GM08714 (cell line): ENCODE data around the gene PRMT5.

Source experiments
- H3K4me3 ChIP-seq: fragments of 200-500 bp; sonication (Bioruptor generic); 2 replicates; pipeline ENCODE4 v1.5.1; 2014; ENCODE audit warnings: mild to moderate bottlenecking, low read length, inconsistent platforms
- ZNF274 ChIP-seq: IDR thresholded peaks from 2 replicates; pipeline ENCODE4 v1.6.1; 2012; ENCODE audit warnings: mild to moderate bottlenecking, low read depth, low read length

PRMT5 gene

DNA sequence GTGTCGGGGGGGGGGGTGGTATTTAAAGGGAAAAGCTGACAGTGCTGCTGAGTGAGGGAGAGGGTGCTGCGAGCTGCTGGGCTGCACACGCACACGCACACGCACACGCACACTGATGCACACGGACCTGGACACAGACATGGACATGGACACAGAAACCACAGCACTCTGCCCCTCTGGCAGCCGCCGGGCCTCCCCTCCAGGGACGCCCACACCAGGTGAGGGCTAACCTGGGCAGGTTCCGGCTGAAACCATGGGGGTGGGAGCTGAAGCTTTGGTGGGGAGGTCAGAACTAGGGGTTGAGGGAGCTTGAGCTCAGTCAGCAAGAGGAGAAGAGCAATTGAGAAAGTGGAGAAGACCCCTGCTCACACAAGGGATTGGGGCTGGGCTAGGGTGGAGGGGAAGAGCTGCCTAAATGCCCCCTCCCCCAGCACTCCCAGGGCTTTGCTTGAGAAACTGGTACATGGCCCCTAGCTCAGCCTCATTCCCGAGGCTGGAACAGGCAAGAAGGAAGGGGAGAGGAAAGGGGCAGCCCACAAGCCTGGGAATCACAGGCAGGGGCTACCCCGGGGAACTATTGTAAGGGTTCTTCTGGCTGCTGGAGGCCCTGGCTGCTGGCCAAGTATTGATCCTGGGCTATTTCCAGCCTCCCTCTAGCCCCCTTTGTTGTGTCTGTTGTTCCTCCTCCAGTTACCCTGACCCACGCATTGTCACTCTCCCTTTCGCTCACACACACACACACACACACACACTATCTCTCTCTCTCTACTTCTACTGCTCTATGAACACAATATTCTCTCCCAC, 45.8 kb downstream of the PRMT5 start, which contains the start of gene REM2:
REM2 (plus strand) TSS at position 50 of the 804 bp plus-strand sequence; CDS start at position 116, 66 bp downstream.
- no peak for TF ChIP-seq ZNF274
- no peak within 1 kb of the TSS for H3K4me3 ChIP-seq

GRCh38 chr14:22882529-22883172, 46.5 kb downstream of the PRMT5 start:
- no peak overlapping the region for H3K4me3 ChIP-seq
- no peak for TF ChIP-seq ZNF274

GRCh38 chr14:22882064-22882463, 47.1 kb downstream of the PRMT5 start:
- no peak overlapping the region for H3K4me3 ChIP-seq
- TF ChIP-seq ZNF274: no peak

GRCh38 chr14:22878271-22879246, 50.6 kb downstream of the PRMT5 start:
- no peak for TF ChIP-seq ZNF274
- H3K4me3 ChIP-seq: no peak overlapping the region

DNA sequence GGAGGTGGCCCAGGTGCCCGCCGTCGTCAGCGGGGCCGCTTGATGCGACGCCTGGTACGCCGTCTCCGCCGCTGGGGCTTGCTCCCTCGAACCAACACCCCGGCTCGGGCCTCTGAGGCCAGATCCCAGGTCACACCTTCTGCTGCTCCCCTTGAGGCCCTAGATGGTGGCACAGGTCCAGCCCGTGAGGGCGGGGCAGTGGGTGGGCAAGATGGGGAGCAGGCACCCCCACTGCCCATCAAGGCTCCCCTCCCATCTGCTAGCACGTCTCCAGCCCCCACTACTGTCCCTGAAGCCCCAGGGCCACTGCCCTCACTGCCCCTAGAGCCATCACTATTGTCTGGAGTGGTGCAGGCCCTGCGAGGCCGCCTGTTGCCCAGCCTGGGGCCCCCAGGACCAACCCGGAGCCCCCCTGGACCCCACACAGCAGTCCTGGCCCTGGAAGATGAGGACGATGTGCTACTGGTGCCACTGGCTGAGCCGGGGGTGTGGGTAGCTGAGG, 52.1 kb downstream of the PRMT5 start:
- H3K4me3 ChIP-seq: no peak overlapping the region
- no peak for TF ChIP-seq ZNF274

- H3K4me3 ChIP-seq: no peak overlapping the region
- TF ChIP-seq ZNF274: no peak
Measured at GRCh38 chr14:22875748-22876319, 53.3 kb downstream of the PRMT5 start.

DNA sequence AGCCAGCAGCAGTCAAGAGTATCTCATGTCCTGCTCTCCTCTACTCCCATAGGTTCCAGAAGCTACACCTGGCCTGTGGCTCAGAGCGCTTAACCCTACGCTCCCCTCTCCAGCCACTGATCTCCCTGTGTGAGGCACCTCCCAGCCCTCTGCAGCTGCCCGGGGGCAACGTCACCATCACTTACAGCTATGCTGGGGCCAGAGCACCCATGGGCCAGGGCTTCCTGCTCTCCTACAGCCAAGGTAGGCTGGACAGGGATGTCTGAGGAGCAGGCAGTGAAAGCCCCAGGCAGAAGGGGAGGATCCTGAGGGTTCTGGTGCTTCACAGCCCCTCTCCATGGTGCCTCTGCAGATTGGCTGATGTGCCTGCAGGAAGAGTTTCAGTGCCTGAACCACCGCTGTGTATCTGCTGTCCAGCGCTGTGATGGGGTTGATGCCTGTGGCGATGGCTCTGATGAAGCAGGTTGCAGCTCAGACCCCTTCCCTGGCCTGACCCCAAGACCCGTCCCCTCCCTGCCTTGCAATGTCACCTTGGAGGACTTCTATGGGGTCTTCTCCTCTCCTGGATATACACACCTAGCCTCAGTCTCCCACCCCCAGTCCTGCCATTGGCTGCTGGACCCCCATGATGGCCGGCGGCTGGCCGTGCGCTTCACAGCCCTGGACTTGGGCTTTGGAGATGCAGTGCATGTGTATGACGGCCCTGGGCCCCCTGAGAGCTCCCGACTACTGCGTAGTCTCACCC, 54.0 kb downstream of the PRMT5 start:
- H3K4me3 ChIP-seq: no peak overlapping the region
- TF ChIP-seq ZNF274: no peak

DNA sequence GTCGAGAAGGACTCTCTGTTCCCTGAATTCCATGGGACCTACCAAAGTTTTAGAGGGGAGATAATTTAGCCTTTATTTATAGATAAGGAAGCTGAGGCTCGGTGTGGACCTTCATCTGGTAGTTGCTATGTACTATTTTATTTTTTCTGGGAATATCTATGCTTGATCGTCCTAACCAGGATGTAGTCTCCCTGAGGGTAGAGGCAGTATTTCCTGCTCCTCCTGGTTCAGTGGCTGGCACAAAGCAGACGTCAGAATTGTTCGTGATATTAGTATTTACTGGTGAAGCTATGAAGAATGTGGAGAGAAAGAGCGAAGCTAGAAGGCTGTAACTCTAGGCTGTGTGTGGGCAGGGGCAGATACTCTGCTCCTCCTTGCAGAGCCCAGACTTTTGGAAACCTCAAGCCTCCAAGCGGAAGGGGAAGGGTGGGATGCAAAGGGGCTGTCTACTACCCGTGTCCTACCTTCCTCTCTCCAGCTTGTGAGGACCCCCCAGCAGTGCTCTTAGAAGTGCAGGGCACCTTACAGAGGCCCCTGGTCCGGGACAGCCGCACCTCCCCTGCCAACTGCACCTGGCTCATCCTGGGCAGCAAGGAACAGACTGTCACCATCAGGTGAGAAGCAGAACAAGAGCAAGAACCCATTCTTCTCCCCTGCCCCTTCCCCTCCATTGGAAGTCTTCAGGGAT, 56.2 kb downstream of the PRMT5 start:
- no peak for TF ChIP-seq ZNF274
- H3K4me3 ChIP-seq: peak overlapping the region; percentile 87

- peak overlapping the region; percentile 87 for H3K4me3 ChIP-seq
- no peak for TF ChIP-seq ZNF274
Measured at GRCh38 chr14:22872033-22872832, 56.9 kb downstream of the PRMT5 start.

DNA sequence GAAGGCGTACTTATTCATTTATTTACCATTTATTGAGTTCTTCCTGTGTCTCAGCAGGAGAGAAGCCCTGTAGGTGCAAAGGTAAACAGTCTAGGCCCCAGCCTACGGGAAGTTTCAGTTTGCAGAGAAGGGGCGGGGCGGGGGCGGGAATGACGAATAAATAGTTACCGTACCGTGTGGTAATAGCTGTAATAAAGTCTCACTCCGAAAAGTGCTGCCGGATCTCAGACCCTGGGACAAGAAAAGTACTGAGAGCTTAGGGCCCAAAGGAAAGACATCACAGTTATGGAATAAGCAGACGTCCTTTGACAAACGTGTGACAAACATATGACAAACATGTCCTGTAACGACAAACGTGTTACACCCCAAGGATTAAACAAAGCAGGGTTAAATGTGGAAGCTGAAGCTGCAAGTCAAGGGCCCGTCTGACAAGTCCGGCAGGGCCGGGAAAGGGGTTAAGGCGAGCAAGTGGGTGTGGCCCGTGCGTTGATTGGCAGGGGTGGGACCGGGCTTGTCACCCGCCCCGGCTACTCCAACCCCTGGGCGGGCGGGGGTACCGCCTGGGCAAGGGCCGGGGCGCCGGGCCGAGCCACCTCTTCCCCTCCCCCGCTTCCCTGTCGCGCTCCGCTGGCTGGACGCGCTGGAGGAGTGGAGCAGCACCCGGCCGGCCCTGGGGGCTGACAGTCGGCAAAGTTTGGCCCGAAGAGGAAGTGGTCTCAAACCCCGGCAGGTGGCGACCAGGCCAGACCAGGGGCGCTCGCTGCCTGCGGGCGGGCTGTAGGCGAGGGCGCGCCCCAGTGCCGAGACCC, 57.7 kb downstream of the PRMT5 start, which contains the start of gene LRP10:
LRP10 (plus strand) TSS at position 517 of the 809 bp plus-strand sequence. CDS start 564 bp downstream, outside the sequence.
- peak within 1 kb of the TSS; percentile 87 for H3K4me3 ChIP-seq
- no peak for TF ChIP-seq ZNF274

GRCh38 chr14:22870811-22871223, 58.4 kb downstream of the PRMT5 start:
- H3K4me3 ChIP-seq: peak overlapping the region; percentile 87
- no peak for TF ChIP-seq ZNF274
